ENCODE data around the gene SMIM5.

GRCh38 chr17:75647921-75648320 lies 14.7 kb downstream of the SMIM5 start:
- TF ChIP-seq CTCF (conservative IDR thresholded peaks at IDR 0.05; ENCODE audit: low read length): no peak
- no peak for TF ChIP-seq EZH2phosphoT487 (IDR thresholded peaks at IDR 0.05; ENCODE audit: borderline replicate concordance, low read depth, low read length)

Measured in OCI-LY7 (cell line).